ENCODE data around the gene SH3BP2.

GRCh38 chr4:2842687-2843262, 49.9 kb downstream of the SH3BP2 start:
- TF ChIP-seq, protein P1, sequence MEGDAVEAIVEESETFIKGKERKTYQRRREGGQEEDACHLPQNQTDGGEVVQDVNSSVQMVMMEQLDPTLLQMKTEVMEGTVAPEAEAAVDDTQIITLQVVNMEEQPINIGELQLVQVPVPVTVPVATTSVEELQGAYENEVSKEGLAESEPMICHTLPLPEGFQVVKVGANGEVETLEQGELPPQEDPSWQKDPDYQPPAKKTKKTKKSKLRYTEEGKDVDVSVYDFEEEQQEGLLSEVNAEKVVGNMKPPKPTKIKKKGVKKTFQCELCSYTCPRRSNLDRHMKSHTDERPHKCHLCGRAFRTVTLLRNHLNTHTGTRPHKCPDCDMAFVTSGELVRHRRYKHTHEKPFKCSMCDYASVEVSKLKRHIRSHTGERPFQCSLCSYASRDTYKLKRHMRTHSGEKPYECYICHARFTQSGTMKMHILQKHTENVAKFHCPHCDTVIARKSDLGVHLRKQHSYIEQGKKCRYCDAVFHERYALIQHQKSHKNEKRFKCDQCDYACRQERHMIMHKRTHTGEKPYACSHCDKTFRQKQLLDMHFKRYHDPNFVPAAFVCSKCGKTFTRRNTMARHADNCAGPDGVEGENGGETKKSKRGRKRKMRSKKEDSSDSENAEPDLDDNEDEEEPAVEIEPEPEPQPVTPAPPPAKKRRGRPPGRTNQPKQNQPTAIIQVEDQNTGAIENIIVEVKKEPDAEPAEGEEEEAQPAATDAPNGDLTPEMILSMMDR (optimal IDR thresholded peaks at IDR 0.05 in 1 of 3, IDR thresholded peaks at IDR 0.05 in 1 of 3, conservative IDR thresholded peaks at IDR 0.05 in 1 of 3; ENCODE audit: extremely low read depth in 1 of 3, insufficient read depth in 2 of 3, low read length in 3 of 3): no peak
- TF ChIP-seq EZH2 (IDR thresholded peaks at IDR 0.05; ENCODE audit: low read length): no peak

Data from keratinocyte (primary cell).